HG03571 (cell line): Measurements from ENCODE around the gene DTX1.

ENCODE experiments used
- ATAC-seq: cut with Tn5 transposase; IDR thresholded peaks from one replicate; pipeline ENCODE4 v1.9.1; 2021; ENCODE audit not compliant: unreplicated experiment

Gene DTX1

DNA sequence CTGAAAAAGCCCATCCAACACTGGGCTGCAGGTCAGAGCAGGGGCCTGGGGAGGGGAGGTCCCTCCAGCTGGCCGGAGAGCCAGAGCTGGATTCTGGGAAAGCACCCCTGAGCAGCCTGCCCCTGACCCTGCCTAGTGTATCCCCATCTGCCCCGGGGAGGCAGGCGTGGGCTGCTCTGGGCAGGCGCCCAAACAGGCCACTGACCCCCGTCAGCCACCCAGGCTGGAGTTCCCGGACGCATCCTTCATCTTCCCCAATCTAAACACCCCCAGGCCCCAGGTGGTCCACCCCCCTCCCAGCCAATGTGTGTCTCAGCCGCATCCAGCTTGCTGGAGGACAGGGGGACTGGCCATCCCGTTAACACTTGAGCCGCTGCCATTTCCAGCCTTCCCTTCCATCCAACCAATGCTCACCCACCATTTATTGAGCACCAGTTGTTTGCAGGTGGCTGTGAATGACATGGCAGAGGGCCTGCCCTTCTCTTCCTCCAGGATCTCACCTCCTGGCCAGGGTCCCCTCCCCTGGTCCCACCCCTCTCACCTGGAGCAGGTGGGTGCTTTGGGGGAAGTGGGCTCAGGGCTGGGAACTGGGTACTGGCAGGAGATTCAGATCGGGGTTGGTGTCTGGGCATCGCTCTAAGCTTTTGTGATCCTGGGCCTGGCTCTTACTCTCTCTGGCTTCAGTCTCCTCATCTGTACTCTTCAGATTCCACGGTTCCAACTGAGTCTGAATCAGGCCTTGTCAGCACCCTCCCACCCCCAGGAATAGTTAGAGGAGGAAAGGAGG is 743 bp upstream of the DTX1 start:
- no peak for ATAC-seq

DNA sequence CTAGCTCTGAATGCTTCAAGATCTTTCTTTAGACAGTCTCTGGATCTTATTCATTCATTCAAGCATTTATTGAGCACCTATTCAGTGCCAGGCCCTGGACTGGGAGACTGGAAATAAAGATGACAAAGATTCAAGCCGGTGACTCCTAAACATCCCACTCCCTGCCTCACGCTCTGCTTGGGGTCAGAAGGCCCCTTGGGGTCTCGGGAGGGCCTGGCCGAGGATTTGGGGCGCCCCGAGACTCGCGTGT is 224 bp upstream of the DTX1 start:
- ATAC-seq = no peak

DNA sequence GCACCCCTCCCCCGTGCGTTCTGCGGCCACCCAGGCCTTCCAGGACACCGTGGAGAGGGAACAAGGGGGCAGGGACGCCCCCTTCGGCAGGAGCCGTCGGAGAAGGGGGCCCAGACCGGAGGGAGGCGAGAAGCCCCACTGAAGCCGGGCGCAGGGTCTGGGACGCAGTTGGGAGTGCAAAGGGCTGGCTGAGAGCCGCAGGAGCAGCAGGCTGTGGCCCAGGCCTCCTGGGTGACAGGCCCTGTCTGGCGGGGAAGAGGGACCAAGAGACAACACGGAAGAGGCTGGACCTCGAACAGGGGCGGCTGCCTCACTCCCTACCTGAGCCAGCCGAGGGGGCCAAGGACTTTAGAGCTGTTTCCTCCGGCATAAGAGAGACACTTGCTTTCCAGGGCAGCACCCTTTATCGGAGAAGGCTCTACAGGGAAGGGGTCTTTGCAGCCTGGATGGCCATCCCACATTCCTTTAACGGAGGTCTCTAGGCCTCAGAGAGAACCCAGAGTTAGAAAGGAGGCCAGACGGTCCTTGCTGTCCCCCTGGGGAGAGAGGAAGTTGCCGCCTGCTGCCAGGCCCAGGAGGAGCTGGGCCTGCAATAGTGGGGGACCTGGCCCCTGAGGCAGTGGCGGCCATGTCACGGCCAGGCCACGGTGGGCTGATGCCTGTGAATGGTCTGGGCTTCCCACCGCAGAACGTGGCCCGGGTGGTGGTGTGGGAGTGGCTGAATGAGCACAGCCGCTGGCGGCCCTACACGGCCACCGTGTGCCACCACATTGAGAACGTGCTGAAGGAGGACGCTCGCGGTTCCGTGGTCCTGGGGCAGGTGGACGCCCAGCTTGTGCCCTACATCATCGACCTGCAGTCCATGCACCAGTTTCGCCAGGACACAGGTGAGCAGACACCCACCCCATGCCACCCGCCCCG is 1.3 kb downstream of the DTX1 start:
- ATAC-seq = no peak

DNA sequence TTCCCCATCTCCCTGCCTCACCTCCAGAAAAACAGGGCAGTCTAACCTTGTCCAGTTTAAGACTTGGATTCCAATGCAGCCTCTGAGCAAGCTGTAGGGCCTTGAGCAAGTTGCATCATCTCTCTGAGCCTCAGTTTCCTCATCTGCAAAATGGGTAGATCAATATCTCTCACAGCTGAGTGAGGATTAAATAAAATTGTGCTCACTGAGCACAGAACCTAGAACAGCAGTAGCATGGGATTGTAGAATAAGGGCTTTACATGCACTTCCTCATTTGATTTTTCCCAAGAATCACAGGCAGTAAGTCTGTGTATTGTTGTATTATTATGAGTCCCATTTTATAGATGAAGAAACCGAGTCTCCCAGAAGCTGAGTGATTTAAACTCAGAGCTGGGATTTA is 2.0 kb downstream of the DTX1 start:
- ATAC-seq = no peak

DNA sequence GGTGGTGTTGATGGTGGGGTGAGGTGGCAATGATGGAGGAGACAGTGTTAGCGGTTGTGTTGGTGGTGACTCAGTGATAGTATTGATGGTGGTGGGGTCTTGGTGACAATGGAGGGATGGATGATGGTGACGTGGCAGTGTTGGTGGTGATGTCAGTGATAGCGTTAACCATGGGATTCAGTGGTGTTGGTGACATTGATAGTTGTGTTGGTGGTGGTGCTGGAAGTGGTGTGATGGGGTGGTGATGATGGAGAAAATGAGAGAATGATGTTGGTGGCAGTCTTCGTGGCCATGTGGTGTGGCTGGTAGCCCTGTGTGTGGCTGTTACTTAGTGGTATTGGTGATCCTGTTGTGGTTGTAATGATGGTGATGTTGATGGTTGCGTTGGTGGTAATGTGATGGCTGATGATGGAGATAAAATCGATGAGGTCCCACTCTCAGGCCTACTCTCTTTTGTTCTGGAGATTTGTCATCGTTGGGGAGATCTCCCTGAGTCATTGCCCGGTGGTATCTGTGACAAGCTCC is 2.6 kb downstream of the DTX1 start:
- ATAC-seq = no peak

DNA sequence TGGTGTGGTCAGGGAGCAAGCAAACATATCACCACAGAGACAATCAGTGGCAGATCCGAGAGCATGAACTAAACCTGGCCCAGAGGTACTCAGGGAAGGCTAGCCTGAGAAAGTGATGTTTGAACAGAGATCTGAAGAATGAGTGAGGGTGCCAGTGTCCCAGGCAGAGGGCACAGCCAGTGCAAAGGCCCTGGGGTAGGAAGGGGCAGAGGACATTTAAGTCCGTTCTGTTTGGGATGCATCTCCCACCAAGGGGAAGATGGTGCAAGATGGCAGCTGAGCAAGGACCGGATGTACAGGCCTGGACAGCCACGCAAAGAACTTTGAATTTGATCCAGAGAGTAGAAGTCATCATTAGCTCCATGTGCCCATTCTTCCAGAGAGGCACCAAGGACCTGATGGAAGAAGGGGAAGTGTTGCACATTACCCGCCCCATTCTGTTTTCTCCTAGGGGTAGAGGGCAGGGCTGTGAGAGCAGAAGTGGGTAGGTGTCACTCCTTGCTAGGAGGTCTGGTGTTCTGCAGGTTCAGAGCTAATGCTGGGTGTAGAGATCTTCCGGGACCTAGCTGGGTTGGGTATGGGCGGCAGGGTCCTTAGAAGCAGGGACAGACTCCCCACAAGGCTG is 3.9 kb downstream of the DTX1 start:
- ATAC-seq = no peak

DNA sequence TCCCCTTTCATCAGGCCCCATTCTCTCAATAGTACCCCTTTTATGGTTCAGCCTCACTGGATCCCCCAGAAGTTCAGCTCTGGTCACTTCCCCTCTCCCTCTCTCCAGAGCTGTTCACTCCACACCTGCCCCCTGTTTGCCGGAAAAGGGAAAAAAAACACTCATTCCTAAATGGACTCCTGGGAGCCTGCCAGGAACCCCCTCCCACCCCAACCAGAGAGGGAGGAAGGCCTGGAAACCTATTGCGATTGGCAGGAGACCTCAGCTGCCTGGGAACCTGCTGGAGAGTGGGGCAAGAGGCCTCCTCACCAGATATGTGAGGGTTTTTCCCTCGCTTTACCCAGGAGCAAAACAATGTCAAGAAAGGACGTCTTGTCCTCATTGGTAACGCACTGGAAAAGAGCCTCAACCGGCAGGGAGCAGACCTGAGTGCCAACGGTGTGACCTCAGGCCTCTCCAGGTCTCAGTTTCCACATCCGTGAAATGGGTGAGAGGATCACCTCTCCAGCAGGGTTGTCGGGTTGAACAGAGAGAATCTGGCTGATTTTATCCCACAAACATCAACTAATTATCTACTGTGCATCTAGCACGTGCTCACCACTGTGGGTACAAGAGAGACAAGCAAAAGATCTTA is 4.6 kb downstream of the DTX1 start:
- ATAC-seq = no peak

DNA sequence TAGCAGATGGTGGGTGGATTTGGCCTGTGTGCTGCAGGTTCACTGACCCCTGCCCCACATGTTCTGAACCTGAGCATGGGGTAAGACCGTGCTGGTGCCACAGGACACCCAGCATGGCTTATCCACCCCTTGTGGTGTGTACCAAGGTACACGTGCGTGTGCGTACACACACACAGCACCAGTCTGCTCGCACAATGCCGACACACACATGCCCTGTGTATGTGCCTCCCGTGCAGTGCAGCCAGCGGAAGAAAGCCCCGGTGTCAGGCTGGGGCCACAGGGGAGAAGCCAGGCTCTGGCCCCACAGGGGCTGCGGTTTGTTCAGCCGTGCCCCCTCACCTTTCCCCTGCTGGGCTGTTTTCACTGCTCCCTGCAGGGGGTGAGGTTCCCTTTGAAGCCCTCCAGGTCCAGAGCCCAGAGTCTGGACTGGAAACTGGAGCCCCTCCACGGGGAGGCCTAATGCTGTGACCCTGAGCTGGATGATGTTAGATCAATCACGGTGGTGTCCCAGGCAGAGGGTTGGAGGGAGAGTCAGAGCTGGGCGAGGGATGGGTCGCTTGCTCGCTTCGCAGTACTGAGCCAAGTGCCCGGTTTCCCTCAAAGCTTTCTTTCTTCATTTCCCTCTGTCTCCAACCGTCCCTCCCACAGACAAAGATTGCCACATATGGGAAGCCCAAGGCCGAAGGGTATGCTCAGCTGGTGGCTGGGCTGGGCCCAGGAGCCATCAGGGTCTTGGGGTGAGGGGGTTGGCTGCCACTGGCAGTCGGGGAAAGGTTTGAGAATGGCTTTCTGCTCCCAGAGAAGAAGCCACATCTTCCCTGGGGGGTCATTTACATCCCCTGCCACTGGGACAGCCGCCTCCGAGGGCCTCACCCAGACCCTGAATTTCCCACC is 6.2 kb downstream of the DTX1 start:
- no peak for ATAC-seq

DNA sequence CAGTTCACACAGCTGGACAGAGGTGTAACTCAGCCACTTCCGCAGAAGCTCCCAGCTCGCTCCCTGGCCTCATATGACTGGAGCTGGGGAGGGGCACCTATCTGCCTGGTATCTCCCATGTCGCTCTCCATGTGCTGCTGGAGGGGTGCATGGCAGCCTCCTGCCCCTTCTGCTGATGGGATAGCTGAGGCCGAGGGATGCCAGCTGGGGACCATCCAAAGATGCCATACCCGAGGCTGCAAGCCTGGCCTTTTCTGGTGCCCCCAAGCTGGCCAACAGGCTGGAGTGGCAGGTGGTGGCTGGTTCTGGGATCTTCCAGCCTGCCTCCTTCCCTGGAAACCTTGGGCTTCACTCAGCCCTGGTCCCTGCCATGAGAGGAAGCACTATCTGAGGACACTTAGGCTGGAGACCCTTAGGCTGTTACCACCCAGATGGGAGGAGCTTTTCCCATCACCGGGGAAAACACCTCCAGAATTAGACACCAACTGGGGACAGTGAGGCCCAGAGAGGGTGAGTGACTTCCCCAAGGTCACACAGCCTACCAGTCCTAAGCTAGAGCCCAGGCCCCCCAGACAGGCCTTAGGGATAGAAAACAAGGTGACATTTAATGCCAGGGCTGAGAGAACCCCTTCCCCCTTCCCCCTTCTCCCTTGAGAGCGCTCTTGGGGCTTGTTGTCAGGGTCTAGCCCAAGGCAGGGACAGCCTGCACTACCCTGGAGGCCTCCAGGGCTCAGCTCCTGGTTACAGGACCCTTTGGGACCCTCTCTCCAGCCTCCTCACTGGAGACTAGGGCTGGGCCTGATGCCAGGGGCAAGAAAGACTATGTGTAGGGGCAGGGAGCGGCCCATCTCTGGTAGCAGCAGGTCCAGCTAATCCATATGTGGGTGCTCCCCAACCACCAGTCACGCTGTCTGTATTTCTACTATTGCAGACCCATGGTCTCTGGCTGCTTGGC is 7.1 kb downstream of the DTX1 start:
- ATAC-seq = no peak

DNA sequence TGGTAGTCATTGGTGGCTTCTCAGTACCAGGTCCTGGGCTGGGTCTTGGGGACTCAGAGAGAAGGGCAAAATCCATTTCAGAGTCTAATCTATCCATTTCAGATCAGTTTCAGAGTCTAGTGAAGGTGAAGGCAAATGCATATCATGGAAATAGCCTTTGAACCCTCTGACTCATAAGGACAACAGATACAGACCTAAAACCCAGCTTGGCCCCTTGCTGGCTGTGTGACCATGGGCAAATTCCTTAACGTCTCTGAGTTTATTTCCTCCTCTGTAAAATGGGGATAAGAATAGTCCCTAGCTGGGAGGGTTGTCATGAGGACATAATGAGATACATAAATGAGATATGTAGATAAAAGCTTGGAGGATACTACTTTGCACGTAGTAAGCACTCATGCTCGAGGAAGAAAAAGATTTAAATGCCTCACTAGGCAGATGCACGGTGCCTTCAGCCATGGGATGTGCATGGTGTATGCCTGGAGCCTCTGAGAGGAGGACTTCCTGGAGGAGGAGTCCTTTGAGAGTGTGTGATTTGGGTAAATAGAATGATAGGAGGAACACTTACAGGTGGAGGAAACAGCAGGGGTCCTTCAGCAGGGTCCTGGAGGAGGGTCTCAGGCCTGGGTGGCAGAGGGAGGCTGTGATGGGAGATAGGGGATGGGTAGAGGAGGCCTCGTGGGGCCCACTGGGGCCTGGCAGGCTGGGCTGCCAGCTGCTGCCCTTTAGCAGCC is 8.0 kb downstream of the DTX1 start:
- no peak for ATAC-seq

DNA sequence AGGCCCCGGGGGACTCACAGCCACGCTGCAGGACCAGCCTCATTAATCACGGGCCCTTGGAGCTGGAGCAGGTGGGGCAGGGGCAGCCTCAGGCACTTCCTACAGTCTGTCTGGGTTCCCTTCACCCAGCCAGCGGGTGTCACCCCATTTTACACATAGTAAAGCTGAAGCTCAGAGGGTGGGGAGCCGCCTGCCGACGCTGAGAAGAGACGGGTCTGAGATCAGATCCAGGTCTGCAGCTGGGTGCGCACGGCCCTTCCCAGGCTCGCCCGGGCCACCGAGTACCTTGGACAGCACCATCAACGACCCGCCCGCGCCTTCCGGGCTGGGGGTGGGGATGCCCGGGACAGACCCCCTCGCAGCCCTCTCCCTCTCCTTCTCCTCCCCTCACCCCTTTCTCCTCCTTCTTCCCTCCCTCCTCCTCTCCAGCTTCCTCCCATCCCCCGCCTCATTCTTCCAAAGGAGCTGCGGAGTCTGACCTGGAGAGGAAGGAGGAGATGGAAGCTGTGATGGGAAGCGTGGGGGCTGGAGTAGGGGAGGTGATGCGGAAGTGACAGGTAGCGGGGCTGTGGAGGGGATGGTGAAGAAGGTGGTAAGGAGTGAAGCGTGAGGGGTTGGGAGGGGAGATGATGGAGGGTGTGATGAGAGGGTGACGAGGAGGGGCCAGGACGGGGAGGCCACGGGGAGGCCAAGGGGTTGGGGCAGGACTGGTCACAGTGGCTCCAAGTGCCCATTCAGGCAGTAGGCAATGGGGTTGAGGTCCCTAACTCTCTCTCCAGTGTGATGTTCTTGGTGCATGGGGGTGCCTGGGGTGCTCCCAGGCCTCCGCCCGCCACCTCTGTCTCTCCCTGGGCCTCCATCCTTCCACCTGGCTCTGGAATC is 8.8 kb downstream of the DTX1 start:
- ATAC-seq = no peak

DNA sequence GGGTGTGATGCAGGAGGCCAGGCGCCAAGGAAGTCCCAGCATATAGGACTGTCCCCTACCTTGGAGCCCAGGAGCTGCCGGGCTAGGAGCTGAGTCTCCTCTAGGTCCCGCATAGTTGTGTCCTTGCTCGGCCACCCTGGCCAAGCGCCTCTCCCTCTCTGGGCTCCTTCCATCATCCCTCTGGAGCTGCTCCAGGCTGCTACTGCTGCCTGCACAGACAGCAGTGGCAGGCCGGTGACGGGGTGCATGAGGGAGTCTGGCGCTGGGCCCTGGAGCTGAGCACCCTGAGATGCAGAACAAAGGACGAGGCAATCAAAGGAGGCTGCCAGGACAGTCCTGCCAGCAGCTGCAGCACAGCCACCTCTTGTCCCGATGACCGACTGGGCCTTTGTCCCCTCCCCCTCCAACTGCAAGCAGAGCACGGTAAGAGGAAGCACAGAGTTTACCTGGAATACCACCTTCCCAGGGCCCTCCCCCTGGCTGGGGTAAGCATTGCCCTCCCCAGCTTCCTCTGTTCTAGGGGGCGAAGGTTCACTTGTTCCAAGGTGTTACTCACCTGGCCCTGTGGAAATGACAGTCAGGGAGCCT is 10.4 kb downstream of the DTX1 start:
- ATAC-seq = no peak

DNA sequence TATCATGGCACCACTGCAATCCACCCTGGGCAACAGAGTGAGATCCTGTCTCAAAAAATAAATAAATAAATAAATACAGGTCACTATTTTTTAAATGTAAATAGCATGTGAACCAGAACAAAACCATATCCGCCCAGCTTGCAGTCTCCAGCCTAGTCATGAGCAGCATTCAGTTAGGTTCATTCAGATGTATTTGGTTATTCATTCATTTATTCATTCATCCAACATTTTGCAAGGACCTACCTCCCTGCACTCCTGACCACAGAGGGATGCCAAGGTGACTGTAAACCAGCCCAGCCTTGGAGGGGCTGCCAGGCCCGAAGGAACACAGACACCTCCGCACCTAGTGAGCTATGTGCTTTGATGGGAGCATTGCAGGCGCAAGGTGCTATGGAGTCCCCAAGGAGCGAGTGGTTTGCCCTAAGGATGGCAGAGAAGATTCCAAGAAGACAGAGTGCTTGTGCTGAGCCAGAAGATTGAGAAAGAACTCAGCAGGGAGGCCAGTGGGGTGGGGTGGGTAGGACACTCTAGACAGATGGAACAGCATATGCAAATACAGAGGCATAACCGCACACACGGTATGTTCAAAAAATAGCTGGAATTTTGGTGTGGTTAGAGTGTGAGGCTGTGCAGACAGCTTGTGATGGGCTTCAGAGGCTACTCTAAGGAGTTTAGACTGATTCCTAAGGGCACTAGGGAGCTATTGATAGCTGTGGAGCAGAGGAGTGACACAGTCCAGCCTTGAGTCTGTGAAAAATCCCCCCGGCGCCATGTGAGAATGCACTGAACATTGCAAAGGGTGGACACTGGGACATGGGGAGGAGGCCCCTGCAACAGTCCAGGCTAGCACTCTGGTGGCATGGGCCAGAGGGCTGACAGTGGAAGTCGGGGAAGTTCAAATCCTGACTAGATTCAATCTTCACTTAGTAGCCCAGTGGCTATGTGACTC is 11.7 kb downstream of the DTX1 start:
- no peak for ATAC-seq

DNA sequence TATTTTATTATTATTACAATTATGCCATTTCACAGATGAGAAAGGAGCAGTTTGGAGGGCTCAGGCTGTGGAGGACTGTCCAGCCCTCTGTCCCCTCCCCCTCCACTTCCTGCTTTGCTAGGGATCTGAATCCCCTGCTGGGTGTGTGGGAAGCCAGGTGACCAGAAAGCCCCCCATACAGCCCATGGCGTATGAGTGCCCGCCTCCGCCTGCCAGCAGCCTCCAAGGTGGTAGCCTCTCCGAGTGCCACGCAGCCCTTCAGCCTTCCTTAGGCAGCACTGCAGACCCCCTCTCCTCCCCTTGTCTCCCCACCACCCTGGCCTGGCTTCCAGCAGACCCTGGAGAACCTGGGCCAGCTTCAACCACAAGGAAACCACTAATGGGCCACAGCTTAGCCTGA is 12.6 kb downstream of the DTX1 start:
- ATAC-seq = no peak

DNA sequence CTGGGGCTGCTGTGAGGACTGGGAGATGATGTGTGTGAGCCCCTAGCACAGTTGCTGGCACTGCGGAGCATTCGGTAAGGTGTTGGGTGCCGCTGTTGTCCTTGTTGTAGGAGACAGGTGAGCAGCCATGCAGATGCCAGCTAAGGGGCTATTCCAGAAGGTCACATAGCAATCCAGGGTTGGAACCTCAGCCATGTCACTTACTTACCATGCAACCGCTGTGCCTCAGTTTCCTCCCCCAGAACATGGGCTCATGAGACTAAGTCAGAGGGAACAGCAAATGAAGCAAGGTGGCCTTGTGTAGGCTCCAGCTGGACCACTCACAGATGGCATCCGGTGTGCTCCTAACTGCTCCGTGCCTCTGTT is 13.2 kb downstream of the DTX1 start:
- ATAC-seq = no peak
